Activated CD4-positive, alpha-beta T cell treated with anti-CD3 and anti-CD28 coated beads, Interleukin-2, amount 50 U/mL, for 16 hours (primary cell): ENCODE results near the gene OSCP1.
"Not testable (repeated sequence)": the region's sequence is repeated elsewhere in the genome, so short reads cannot be mapped to it uniquely, and the experiment has no call there.

Experiments used
- DNase-seq: peaks from one replicate; pipeline ENCODE4 v3.0.0-alpha.2; 2020

The OSCP1 gene, protein sequence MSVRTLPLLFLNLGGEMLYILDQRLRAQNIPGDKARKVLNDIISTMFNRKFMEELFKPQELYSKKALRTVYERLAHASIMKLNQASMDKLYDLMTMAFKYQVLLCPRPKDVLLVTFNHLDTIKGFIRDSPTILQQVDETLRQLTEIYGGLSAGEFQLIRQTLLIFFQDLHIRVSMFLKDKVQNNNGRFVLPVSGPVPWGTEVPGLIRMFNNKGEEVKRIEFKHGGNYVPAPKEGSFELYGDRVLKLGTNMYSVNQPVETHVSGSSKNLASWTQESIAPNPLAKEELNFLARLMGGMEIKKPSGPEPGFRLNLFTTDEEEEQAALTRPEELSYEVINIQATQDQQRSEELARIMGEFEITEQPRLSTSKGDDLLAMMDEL

GRCh38 chr1:36450270-36450918 is at the start of gene OSCP1:
Gene OSCP1 (minus strand): TSS chr1:36450451. CDS start chr1:36450369, 82 bp downstream.
- DNase-seq, result peak; percentile 95

DNA sequence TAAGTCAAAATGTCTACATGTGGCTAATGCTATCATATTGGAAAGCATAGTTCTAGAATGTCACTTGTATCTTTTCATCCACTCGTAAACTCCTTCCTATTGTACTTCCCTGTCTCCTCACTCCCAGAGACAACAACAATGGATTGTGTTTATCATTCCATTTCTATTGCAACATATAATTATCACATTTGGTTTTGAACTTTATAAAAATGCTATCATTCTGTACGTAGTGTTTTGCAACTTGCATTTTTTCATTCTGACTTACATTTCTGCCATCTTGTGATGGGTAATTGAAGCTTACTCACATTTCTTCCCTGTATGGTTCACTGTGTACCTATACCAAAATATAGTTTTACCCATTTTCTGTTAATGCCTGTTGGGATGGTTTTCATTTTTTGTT is 47.0 kb upstream of the OSCP1 start:
- no peak for DNase-seq

DNA sequence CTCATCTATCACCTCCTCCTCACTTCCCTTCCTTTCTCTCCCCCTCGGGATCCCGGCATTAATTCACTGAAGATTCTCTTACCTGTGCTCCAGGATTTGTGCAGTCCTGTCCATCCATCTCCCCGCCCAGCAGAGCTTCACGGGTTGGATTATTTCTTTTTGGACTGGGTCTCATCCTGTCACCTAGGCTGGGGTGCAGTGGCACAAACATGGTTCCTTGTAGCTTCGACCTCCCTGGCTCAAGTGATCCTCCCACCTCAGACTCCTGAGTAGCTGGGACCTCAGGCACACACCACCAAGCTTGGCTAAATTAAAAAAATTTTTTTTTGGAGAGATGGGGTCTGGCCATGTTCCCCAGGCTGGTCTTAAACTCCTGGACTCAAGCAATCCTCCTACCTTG is 44.7 kb upstream of the OSCP1 start:
- DNase-seq, result no peak

DNA sequence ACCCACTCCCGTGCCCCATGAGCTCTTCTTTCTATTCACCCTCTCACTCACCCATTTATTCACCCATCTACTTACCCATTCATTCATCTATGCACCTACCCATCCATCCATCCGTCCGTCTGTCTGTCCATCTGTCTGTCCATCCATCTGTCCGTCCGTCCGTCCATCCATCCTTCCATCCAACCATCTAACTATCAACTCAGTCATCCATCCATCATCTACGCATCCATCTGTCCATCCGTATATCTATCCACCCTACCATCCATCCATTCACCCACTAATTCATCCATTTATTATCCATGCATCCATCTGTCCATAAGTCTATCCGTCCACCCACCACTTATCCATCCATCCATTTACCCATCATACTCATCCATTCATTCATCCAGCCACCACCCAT is 43.3 kb upstream of the OSCP1 start:
- DNase-seq, result no peak

- DNase-seq, result no peak
These were observed 42.2 kb upstream of the OSCP1 start for GRCh38 chr1:36492491-36492890.

DNA sequence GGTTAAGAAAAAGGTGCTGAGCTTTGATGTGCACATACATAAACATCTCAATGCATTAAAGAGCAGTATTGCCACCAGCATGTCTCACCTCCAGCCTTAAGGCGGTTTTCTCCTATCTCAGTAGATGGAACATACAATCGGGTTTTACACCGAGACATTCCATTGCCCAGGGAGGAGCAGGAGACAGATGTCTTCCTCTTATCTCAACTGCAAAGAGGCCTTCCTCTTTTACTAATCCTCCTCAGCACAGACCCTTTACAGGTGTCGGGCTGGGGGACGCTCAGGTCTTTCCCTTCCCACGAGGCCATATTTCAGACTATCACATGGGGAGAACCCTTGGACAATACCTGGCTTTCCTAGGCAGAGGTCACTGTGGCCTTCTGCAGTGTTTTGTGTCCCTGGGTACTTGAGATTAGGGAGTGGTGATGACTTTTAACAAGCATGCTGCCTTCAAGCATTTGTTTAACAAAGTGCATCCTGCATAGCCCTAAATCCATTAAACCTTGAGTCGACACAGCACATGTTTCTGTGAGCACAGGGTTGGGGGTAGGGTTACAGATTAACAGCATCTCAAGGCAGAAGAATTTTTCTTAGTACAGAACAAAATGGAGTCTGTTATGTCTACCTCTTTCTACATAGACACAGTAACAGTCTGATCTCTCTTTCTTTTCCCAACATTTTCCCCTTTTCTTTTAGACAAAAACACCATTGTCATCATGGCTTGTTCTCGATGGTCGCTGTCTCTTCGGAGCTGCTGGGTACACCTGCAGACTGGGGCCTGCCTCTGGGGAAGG is 39.2 kb upstream of the OSCP1 start:
- not testable (repeated sequence) for DNase-seq

GRCh38 chr1:36487906-36488305 is 37.7 kb upstream of the OSCP1 start:
- DNase-seq, result no peak

DNA sequence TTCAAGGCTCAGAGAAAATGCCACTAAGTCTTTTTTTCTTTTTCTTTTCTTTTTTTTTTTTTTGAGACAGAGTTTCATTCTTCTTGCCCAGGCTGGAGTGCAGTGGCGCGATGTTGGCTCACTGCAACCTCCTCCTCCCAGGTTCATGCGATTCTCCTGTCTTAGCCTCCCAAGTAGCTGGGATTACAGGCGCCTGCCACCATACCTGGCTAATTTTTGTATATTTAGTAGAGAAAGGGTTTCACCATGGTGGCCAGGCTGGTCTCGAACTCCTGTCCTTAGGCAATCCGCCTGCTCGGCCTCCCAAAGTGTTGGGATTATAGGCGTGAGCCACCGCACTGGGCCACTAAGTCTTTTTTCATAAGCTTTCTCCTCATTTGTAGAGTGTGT is 37.1 kb upstream of the OSCP1 start:
- DNase-seq, result not testable (repeated sequence)

- DNase-seq, result no peak
These were observed 36.4 kb upstream of the OSCP1 start for GRCh38 chr1:36486439-36487335.

DNA sequence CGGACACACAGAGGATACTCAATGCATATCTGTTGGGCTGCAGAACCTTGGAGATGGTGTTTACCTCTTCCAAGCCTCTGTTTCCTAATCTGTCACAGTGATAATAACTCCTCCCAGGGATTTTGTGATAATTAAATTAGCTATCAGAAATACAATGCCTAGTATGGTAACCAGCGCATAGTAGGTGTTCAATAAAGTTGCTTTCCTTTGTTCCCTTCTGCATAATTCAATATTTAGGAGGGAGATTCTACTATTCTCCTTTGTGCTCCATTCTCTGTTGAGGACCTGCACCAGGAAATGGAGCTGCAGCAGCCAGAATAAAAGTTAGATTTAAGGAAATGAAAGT is 35.8 kb upstream of the OSCP1 start:
- no peak for DNase-seq

- no peak for DNase-seq
These were observed 33.8 kb upstream of the OSCP1 start for GRCh38 chr1:36484099-36484498.

DNA sequence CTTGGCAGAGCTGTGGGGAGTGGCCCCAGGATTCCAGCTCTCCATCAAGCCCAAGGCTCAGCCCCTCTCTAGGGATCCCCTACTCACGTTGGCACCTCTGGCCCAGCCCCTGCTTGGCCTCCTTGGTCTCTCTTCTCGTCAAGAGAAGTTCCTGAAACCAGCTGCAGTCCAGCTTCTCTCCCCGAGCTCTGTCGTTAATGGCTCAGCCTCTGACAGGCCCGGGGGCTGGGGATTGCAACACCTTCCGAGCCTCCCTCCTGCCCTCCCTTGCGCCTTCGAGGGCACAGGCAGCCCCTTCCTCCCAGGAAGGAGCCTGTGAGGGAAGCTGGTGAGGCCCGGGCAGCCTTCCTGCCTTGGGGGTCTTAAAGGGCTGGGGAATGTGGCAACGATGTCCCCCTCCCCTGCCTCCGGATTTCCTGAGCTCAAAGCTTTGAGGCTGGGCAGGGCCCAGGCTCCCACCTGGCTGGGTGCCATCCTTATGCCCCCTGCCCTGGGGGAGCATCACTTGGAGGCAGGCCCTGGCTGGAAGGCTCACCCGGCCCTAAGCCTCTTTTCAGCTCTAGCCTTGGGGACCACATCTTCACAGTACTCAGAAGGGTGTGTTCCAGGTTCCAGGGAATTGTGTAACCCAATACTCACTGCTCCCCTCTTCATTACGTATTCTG is 32.6 kb upstream of the OSCP1 start, which contains the start of gene CSF3R:
TSS of gene CSF3R (minus strand) at position 190 of the 665 bp plus-strand sequence. CDS start 3,417 bp downstream, outside the sequence.
- DNase-seq, result no peak

DNA sequence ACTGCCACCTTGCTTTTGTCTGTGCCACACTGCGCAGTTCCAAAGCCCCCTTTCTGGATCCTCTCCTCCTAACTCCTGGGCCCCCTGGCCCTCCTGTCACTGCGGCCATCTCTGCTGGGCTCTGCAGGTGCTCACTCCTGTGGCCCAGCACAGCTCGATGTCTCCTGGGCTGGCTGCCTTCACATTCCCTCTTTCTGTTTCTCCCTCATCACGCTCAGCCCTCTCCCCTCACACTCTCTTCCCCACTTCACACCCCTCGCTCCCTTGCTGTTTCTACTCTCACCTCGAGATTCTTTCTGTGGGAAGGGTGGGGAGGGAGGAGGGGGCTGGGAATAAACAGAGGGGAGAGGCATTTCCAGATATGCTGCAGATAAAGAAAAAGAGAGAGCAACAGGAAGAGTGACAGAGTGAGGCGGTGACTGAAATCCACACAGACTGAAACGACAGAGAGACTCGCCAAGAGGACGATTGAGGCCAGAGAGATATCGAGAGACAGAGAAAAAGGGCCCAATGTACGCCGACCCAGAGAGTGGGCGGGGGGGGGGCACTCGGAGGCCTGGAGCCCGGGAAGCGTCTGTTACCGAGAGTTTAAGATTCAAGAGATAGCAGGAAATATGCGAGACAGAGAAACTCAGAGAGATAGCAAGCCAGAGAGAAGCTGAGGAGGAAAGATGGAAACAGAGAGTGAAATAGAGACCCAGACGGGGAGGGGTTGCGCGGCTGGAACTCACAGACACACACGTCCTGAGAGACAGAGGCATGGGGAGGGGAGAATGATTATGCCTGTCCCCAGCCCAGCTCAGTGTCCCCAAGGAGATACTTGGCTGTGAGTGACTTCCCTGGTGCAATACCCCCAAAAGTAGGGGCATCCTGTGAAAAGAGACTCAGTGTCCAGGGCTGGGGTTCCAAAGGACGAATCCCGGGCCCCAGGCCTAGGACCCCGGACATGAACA is 31.8 kb upstream of the OSCP1 start:
- DNase-seq, result no peak

GRCh38 chr1:36481091-36481490 is 30.8 kb upstream of the OSCP1 start:
- no peak for DNase-seq

DNA sequence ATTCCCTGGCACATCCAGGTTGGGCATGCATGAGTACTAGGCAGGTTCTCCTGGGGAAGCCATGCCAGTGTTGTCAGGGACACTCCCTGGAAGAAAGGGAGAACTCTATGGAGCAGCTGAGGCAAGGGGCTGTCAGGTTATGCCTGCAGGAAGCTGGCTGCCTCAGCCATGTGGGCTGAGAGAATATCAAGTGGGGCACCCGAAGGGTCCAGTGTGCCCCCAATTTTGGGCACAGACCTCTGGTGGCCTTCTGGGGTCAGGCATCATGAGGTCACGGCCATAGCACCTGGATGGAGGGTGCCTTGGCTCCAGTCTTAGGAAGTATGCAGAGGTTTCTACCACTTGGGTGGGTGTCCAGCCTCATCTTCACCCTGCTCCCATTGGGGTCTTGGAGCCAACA is 29.9 kb upstream of the OSCP1 start:
- DNase-seq, result no peak

DNA sequence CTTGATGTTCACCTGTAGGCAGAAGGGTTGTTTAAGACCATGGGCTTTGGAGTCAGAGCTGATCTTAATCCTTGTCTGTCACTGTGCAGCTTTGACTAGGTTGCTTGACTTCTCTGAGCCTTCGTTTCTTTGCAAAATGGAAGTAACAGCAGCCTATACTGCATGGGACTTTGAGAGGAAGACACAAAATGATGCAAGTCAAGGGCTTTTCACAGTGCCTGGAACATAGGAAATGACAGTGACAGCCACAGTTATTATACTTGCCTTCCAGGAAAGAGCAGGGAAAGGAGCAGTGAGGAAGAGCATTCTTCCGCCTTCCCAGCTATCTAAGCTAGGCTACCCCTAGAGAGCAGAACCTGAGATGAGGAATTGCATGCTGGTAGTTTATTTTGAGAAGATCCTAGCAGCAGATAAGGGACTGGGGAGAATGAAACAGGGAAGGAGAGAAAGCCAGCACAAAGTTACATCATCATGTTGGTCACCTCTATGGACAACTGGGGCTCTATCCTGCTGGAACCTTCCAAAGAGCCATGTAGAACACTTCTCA is 29.3 kb upstream of the OSCP1 start:
- no peak for DNase-seq

DNA sequence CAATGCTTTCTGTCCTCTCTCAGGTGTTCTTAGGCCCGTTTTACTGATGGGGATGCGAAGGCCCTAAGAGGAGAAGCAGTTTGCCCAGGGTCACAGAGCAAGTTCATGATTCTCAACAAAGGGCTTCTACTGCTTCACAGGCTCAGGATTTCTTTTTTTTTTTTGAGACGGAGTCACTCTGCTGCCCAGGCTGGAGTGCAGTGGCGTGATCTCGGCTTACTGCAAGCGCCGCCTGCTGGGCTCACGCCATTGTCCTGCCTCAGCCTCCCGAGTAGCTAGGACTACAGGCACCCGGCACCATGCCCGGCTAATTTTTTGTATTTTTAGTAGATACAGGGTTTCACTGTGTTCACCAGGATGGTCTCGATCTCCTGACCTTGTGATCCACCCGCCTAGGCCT is 27.4 kb upstream of the OSCP1 start:
- DNase-seq, result not testable (repeated sequence)

DNA sequence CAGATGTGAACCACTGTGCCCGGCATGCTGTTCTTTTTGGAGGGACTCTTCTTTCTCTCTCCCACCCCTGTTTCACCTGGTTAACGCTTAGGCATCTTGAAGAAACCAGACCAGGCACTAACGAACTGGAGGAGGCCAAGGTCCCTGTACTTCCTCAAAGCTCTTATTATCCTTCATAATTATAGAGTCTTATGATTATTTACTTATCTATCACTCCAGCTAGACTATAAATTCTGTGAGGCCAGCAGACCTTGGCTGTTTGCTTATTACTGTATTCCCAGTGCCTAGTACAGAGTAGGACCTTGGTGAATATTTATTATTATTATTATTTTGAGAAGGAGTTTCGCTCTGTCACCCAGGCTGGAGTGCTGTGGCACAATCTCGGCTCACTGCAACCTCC is 26.7 kb upstream of the OSCP1 start:
- DNase-seq, result no peak

- no peak for DNase-seq
These were observed 25.8 kb upstream of the OSCP1 start for GRCh38 chr1:36475910-36476604.

DNA sequence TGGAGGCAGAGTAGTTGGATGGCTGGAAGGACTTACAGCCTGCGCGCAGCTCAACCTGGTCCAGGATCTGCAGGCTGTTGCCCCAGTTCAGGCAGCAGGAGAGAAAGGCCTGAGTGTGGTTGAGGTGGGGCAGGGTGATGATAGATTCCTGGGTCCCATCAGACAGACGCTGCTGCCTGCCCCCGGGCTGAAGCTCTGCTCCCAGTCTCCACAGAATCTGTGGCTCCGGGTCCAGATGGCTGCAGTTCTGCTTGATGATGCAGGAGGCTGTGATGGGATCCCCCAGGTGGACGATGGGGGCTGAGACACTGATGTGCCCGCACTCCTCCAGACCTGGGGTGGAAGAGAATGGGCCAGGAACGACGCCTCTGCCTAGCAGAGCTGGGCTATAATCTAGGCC is 25.1 kb upstream of the OSCP1 start:
- no peak for DNase-seq
